Measurements from ENCODE around the gene RAE1.

- no peak for TF ChIP-seq CTCF (IDR thresholded peaks at IDR 0.05)
- TF ChIP-seq ELF4 (CRISPR knock-in tag; IDR thresholded peaks at IDR 0.05; ENCODE audit: low read depth) = no peak
- TF ChIP-seq NFE2L1 (CRISPR knock-in tag; IDR thresholded peaks at IDR 0.05) = no peak
- TF ChIP-seq ATF2 (CRISPR knock-in tag; IDR thresholded peaks at IDR 0.05; ENCODE audit: borderline replicate concordance, low read depth) = no peak
- no peak for TF ChIP-seq E2F5 (CRISPR knock-in tag; IDR thresholded peaks at IDR 0.05)
- TF ChIP-seq FOXK1 (CRISPR knock-in tag; IDR thresholded peaks at IDR 0.05) = no peak
- TF ChIP-seq ZNF416 (CRISPR knock-in tag; IDR thresholded peaks at IDR 0.05) = no peak
- TF ChIP-seq USF2 (CRISPR knock-in tag; IDR thresholded peaks at IDR 0.05) = no peak
- TF ChIP-seq MYBL2 (CRISPR knock-in tag; IDR thresholded peaks at IDR 0.05) = no peak
- TF ChIP-seq ARID4B (CRISPR knock-in tag; IDR thresholded peaks at IDR 0.05; ENCODE audit: borderline replicate concordance) = no peak
Measured at GRCh38 chr20:57422254-57422653, 71.2 kb downstream of the RAE1 start.

Measured in WTC11 (cell line).